Chondrocyte (in vitro differentiated cells): Measurements from ENCODE around the gene SP6. TPM values are rescaled to one million over a fixed set of nuclear protein-coding genes. Genes with fewer than 3 reads are reported as not detected.

ENCODE experiments used
- DNase-seq: peaks from one replicate; pipeline ENCODE4 v3.0.0; 2021; ENCODE audit warnings: mixed read lengths, low spot score
- H3K27ac Mint-ChIP-seq: one replicate; pipeline ENCODE4 v1.8.0; 2021; ENCODE audit warnings: mild to moderate bottlenecking, moderate library complexity, mixed read lengths; ENCODE audit not compliant: unreplicated experiment
- H3K27me3 Mint-ChIP-seq: 2 replicates; pipeline ENCODE4 v1.8.0; 2021; ENCODE audit warnings: low read depth, mixed read lengths
- H3K36me3 Mint-ChIP-seq: 2 replicates; pipeline ENCODE4 v1.8.0; 2021; ENCODE audit warnings: low read depth, mixed read lengths
- H3K4me1 Mint-ChIP-seq: 2 replicates; pipeline ENCODE4 v1.8.0; 2021; ENCODE audit warnings: low read depth, mild to moderate bottlenecking, mixed read lengths
- H3K4me3 Mint-ChIP-seq: one replicate; pipeline ENCODE4 v1.8.0; 2021; ENCODE audit warnings: mild to moderate bottlenecking, moderate library complexity, mixed read lengths; ENCODE audit not compliant: unreplicated experiment
- H3K9me3 Mint-ChIP-seq: 2 replicates; pipeline ENCODE4 v1.8.0; 2021; ENCODE audit warnings: low read depth, mixed read lengths
- long read RNA-seq: library from polyadenylated mRNA; stranded (forward); transcript quantifications from one replicate; pipeline ENCODE4 v2.0.0, GENCODE V29; 2021
- total RNA-seq: library from RNA; stranded (reverse); gene quantifications from 3 replicates; pipeline ENCODE4 v1.2.1, GENCODE V29; 2021
- TF ChIP-seq, protein P1 (sequence below): fragments of 200-600 bp; sonication (generic); IDR thresholded peaks from 2 replicates; pipeline ENCODE4 v1.5.0; 2021; ENCODE audit warnings: antibody characterized with exemption, mild to moderate bottlenecking, moderate library complexity

SP6 gene
- total RNA-seq, result 0.05 to 0.15 TPM (median 0.08 TPM) in 3 replicates
- long read RNA-seq, result 0 reads

DNA sequence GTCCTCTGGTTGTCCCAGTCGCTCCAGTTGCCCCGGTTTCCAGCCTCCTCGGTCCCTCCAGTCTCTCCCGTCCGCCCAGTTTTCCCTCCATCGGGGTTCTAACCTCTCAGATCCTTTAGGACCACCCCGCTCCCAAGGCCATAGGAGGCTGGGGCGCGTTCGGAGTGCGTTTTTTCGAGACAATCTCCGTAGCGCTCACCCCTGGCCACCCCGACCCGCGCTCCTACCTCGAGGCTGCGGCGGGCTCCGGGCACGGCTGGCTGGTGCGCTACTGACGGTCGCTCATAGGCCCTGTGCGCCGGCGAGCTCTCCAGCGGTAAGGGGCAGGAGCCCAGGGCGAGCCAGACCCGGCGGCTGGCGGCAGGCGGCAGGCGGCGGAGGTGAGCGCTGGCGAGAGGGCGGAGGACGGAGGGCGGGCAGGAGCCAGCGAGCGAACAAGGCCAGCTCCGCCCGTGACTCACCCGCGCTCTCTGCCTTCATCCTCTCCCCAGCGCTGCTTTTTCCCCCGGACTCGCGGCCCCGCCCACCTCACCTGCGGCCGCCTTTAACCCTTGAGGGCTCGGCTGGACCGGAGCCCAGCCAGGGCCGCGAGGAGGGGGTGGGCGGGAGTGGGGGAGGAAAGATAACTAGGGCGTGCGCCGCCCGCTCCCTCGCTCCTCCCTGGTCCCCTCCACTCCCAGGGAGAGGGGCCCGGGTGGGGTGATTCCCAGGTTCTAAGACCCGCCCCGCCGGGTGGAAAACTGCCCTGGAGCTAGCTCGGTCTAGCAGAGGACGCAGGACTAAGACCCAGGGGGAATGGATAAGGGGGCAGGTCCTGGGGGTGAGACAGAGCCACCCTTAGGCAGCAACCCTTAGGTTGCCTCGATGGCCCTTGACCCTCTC, at the start of gene SP6:
Gene SP6, minus strand, starts transcription at position 472 of the 882 bp plus-strand sequence. CDS start 2,734 bp downstream, outside the sequence.
- peaks cover 61% of the 10 kb centered on the region for H3K27me3 Mint-ChIP-seq
- peaks cover 21% of the 10 kb centered on the region for H3K4me1 Mint-ChIP-seq
- peak; percentile 92 for DNase-seq
- TF ChIP-seq, protein P1, sequence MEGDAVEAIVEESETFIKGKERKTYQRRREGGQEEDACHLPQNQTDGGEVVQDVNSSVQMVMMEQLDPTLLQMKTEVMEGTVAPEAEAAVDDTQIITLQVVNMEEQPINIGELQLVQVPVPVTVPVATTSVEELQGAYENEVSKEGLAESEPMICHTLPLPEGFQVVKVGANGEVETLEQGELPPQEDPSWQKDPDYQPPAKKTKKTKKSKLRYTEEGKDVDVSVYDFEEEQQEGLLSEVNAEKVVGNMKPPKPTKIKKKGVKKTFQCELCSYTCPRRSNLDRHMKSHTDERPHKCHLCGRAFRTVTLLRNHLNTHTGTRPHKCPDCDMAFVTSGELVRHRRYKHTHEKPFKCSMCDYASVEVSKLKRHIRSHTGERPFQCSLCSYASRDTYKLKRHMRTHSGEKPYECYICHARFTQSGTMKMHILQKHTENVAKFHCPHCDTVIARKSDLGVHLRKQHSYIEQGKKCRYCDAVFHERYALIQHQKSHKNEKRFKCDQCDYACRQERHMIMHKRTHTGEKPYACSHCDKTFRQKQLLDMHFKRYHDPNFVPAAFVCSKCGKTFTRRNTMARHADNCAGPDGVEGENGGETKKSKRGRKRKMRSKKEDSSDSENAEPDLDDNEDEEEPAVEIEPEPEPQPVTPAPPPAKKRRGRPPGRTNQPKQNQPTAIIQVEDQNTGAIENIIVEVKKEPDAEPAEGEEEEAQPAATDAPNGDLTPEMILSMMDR, result peak; percentile 63
- peak within 1 kb of the TSS; percentile 57 for H3K27ac Mint-ChIP-seq
- no peaks in the 10 kb centered on the region for H3K36me3 Mint-ChIP-seq
- no peaks in the 10 kb centered on the region for H3K9me3 Mint-ChIP-seq
- H3K4me3 Mint-ChIP-seq, result peak within 1 kb of the TSS; percentile 16

DNA sequence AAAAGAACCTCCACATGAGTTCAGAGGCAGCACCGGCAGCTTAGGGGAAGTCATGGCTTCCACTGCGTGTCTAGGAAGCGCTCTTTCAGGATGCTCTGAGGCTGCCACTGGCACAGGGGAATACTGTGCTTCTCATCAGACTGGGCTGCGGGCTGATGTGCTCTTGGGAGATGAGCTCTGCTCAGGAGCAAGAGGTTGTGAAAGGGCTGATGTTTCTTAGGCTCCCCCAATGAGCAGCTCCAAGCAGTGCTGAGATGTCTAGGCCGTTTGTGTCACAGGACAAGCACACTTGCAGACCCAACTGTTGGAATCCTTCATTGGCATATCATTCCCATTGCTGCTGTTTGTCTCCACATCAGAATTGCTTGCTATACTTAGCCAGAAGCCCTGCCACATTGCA, 48.7 kb upstream of the SP6 start:
- Mint-ChIP-seq H3K4me3 (no peak overlapping the region), H3K27me3 (no peaks in the 10 kb centered on the region), H3K27ac (peak overlapping the region; percentile 41), H3K4me1 (peaks cover 57% of the 10 kb centered on the region), H3K9me3 (no peaks in the 10 kb centered on the region), H3K36me3 (no peaks in the 10 kb centered on the region)
- TF ChIP-seq, protein P1, result no peak
- DNase-seq, result no peak

DNA sequence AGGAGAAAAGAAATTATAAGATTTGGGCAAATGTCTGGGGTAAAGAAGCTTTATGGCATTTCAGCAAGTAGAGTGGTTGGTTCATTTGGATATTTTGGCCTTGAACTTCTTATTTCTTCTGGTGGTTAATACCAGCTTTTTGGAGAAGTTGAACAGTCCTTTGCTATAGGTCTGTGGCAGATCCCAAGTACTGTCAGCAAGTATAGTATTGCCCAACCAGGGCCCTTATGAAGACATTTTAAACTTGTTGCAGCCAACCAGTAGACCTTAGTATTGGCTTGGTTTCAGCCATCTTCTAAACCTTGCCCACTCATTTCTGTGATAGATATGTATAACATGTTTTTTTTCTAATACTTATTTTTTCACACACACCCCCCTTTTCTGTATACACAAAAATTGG, 47.3 kb upstream of the SP6 start:
- no peaks in the 10 kb centered on the region for H3K36me3 Mint-ChIP-seq
- no peak overlapping the region for H3K4me3 Mint-ChIP-seq
- no peaks in the 10 kb centered on the region for H3K9me3 Mint-ChIP-seq
- peaks cover 55% of the 10 kb centered on the region for H3K4me1 Mint-ChIP-seq
- H3K27me3 Mint-ChIP-seq, result no peaks in the 10 kb centered on the region
- TF ChIP-seq, protein P1, result no peak
- DNase-seq, result no peak
- H3K27ac Mint-ChIP-seq, result no peak overlapping the region

DNA sequence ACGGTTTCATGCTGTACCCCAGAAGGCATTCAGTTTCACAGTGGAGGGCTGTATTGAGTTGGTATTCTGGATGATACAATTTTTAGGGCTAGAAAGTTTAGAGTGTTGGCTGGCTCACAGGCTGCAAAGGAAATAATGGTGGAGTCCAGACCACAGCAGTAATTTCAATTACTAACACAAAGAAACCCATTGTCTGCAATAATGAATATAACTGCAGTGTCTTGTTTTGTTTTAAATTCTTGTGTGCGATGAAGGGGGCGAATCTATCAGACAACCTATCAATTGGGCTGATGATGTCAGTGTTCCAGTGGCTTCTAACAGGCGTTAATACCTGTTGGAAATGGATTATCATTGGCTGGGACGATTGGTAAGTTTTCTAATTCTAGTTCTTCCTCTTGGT, 46.6 kb upstream of the SP6 start:
- no peaks in the 10 kb centered on the region for H3K27me3 Mint-ChIP-seq
- no peaks in the 10 kb centered on the region for H3K36me3 Mint-ChIP-seq
- H3K27ac Mint-ChIP-seq, result peak overlapping the region; percentile 94
- peak overlapping the region; percentile 83 for H3K4me3 Mint-ChIP-seq
- no peaks in the 10 kb centered on the region for H3K9me3 Mint-ChIP-seq
- TF ChIP-seq, protein P1, result no peak
- no peak for DNase-seq
- peaks cover 52% of the 10 kb centered on the region for H3K4me1 Mint-ChIP-seq

DNA sequence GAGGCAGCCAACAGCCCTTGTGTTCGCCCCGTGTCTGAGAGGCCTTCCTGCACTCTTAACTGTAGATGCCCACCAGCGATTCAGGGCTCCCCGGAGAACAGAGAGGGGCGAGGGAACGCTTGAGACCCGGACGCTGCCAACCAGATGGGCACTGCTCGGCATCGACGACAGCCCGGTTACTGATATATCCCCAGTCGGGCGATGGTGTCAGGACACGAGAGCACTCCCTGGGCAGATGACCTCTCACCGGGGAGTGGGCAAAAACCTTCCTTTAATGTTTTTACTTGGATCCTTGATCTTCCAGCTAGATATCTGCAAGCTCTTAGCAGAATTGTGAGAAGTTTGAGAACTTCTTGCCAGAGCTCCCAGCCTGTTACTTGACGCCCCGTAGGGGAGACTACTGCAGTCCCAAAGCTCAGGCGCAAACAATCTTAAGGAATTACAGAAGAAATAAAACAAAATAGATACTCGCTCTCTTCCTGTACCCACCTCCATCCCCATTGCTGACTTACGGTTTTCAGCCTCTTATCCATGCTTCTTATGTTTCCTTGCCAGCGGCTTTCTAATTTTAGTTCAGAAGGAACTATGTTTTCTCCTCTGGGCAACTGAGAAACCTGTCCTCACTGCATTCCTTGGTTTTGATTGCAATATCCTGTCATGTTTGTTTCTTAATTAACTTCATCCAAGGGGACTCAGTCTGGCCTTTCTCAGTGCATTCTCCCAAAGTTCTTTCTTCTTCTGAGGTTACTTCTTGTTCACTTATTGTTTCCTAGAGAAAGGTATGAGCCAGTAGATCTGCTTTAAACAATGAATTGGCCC, 45.9 kb upstream of the SP6 start:
- no peak for DNase-seq
- H3K9me3 Mint-ChIP-seq, result no peaks in the 10 kb centered on the region
- H3K27ac Mint-ChIP-seq, result peak overlapping the region; percentile 94
- TF ChIP-seq, protein P1, result peak; percentile 36
- no peaks in the 10 kb centered on the region for H3K27me3 Mint-ChIP-seq
- peaks cover 45% of the 10 kb centered on the region for H3K4me1 Mint-ChIP-seq
- H3K36me3 Mint-ChIP-seq, result no peaks in the 10 kb centered on the region
- H3K4me3 Mint-ChIP-seq, result peak overlapping the region; percentile 83
